ENCODE results near the gene ARAP1. TPM values are rescaled to one million over a fixed set of nuclear protein-coding genes. Genes with fewer than 3 reads are reported as not detected.

Gene ARAP1
- total RNA-seq, 2 donors from 2014 or later: 76.5 to 103 TPM

GRCh38 chr11:72766152-72766902, 14.1 kb upstream of the ARAP1 start:
- H3K36me3 ChIP-seq: no peaks in the 10 kb centered on the region
- H3K27ac ChIP-seq: no peak overlapping the region
- no peak overlapping the region for H3K4me3 ChIP-seq
- no peaks in the 10 kb centered on the region for H3K27me3 ChIP-seq (replicated peaks; ENCODE audit: insufficient read depth)
- H3K4me1 ChIP-seq (ENCODE audit: control insufficient read depth in 1 of 2, low read depth in 2 of 2): no peaks in the 10 kb centered on the region
- no peak for ATAC-seq (ENCODE audit: insufficient number of reproducible peaks, low FRiP score, low read depth)
- no peak for DNase-seq (ENCODE audit: low spot score)
- no peaks in the 10 kb centered on the region for H3K9me3 ChIP-seq
- no peak for TF ChIP-seq CTCF (IDR thresholded peaks at IDR 0.05)

DNA sequence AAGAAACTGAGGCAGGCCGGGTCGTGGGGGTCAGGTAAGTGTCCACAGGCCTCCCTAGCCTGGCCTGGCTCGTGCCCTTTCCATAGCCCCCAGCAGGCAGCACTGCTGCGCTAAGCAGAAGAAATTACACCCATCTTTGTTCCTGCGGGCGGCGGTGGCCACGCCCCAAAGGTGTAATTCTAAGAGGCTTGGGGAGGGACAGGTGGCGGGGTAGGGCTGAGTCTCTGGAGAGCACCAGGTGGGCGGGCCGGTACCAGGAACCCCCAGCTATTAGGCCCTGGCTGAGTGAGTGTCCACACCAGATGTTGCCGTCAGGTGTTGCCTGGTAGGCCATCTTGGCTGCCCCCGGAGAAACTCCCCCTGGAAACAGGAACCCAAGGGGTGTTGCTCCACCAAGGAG, 12.3 kb upstream of the ARAP1 start:
- Histone ChIP-seq H3K4me1 (ENCODE audit: control insufficient read depth in 1 of 2, low read depth in 2 of 2) (no peaks in the 10 kb centered on the region), H3K36me3 (no peaks in the 10 kb centered on the region), H3K4me3 (no peak overlapping the region), H3K27ac (no peak overlapping the region), H3K9me3 (no peaks in the 10 kb centered on the region), H3K27me3 (replicated peaks; ENCODE audit: insufficient read depth) (no peaks in the 10 kb centered on the region)
- DNase-seq (ENCODE audit: low spot score) (no peak), ATAC-seq (ENCODE audit: insufficient number of reproducible peaks, low FRiP score, low read depth) (no peak)
- no peak for TF ChIP-seq CTCF (IDR thresholded peaks at IDR 0.05)

DNA sequence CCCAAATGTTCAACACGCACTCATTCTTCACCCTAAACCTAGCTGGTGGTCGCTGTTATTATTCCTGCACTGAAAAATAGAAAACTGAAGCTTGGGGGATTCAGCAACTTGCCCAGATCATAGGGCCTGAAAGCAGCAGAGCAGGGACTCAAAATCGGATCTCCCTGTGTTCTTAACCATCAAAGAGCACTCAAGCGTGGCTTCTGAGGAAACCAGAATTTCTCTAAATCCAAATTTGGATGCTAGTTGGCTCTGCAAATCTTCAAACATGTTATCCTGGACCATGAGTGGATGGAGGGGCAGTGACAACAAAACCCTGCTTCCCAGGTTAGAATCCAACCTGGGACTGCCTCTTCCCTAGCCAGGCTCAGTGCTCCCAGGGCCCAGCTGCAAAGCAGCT, 11.6 kb upstream of the ARAP1 start:
- Histone ChIP-seq H3K4me3 (no peak overlapping the region), H3K27ac (no peak overlapping the region), H3K36me3 (no peaks in the 10 kb centered on the region), H3K9me3 (no peaks in the 10 kb centered on the region), H3K27me3 (replicated peaks; ENCODE audit: insufficient read depth) (no peaks in the 10 kb centered on the region), H3K4me1 (ENCODE audit: control insufficient read depth in 1 of 2, low read depth in 2 of 2) (no peaks in the 10 kb centered on the region)
- ATAC-seq (ENCODE audit: insufficient number of reproducible peaks, low FRiP score, low read depth) (no peak), DNase-seq (ENCODE audit: low spot score) (no peak)
- no peak for TF ChIP-seq CTCF (IDR thresholded peaks at IDR 0.05)

DNA sequence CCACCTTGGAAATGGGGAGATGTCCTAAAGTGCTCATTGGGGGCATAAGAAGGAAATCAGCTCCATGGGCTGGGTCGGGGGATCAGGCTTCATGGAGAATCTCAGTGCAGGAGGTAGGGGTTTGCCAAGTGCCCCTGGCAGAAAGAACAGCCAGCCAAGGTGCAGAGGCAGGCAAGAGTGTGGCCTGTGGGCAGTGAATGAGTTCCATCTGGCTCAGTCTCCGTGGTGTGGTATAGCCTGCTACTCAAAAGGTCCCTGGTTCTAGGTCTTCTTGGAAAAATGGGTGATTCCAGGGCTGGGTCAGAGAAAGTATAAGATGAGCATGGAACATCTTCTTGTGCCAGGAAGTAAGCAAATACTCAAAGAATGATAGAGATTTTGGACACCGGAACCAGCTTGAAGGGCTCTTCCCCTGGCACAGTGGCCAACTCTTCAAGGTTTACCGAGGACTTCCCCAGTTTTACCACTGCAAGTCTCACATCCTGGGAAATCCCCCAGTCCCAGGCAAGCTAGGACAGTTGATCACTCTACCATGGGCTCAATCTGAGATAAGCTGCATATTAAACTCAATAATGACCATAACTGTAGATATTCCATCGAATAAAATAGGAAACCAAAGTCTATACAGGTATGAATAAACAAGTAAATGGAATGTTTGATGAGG, 10.6 kb upstream of the ARAP1 start:
- no peaks in the 10 kb centered on the region for H3K4me1 ChIP-seq (ENCODE audit: control insufficient read depth in 1 of 2, low read depth in 2 of 2)
- no peak overlapping the region for H3K4me3 ChIP-seq
- H3K36me3 ChIP-seq: no peaks in the 10 kb centered on the region
- H3K27me3 ChIP-seq (replicated peaks; ENCODE audit: insufficient read depth): no peaks in the 10 kb centered on the region
- DNase-seq (ENCODE audit: low spot score) (no peak), ATAC-seq (ENCODE audit: insufficient number of reproducible peaks, low FRiP score, low read depth) (no peak)
- TF ChIP-seq CTCF (IDR thresholded peaks at IDR 0.05): no peak
- H3K9me3 ChIP-seq: no peaks in the 10 kb centered on the region
- no peak overlapping the region for H3K27ac ChIP-seq

GRCh38 chr11:72760539-72761405, 8.6 kb upstream of the ARAP1 start:
- H3K9me3 ChIP-seq: no peaks in the 10 kb centered on the region
- no peak for TF ChIP-seq CTCF (IDR thresholded peaks at IDR 0.05)
- H3K27me3 ChIP-seq (replicated peaks; ENCODE audit: insufficient read depth): no peaks in the 10 kb centered on the region
- no peaks in the 10 kb centered on the region for H3K4me1 ChIP-seq (ENCODE audit: control insufficient read depth in 1 of 2, low read depth in 2 of 2)
- DNase-seq (ENCODE audit: low spot score) (no peak), ATAC-seq (ENCODE audit: insufficient number of reproducible peaks, low FRiP score, low read depth) (no peak)
- no peak overlapping the region for H3K27ac ChIP-seq
- peaks cover 7% of the 10 kb centered on the region for H3K36me3 ChIP-seq
- no peak overlapping the region for H3K4me3 ChIP-seq

All from thoracic aorta (tissue), 2 donors.